ENCODE data around the gene TUBA4B.
A peak's percentile ranks its signal among the peaks of the same experiment; 100 is the strongest.

Gene TUBA4B

DNA sequence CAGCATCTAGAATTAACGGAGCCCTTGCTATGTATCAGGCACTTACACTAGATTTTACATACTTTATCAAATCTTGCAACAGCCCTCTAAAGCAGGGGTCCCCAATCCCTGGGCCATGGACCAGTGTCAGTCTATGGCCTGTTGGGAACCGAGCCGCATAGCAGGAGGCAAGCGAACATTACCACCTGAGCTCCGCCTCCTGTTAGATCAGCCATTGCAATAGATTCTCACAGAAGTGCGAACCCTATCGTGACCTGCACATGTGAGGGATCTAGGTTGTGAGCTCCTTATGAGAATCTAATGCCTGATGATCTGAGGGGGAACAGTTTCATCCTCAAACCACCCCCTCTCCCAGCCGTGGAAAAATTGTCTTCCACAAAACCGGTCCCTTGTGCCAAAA, 39.6 kb downstream of the TUBA4B start:
- H3K4me3 ChIP-seq (ENCODE audit: low read depth, low read length) = no peak overlapping the region
- no peak for DNase-seq (ENCODE audit: low read depth)
- TF ChIP-seq, protein P1, sequence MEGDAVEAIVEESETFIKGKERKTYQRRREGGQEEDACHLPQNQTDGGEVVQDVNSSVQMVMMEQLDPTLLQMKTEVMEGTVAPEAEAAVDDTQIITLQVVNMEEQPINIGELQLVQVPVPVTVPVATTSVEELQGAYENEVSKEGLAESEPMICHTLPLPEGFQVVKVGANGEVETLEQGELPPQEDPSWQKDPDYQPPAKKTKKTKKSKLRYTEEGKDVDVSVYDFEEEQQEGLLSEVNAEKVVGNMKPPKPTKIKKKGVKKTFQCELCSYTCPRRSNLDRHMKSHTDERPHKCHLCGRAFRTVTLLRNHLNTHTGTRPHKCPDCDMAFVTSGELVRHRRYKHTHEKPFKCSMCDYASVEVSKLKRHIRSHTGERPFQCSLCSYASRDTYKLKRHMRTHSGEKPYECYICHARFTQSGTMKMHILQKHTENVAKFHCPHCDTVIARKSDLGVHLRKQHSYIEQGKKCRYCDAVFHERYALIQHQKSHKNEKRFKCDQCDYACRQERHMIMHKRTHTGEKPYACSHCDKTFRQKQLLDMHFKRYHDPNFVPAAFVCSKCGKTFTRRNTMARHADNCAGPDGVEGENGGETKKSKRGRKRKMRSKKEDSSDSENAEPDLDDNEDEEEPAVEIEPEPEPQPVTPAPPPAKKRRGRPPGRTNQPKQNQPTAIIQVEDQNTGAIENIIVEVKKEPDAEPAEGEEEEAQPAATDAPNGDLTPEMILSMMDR (IDR thresholded peaks at IDR 0.05; ENCODE audit: insufficient read depth, low read depth, low read length, missing control alignments) = no peak

DNA sequence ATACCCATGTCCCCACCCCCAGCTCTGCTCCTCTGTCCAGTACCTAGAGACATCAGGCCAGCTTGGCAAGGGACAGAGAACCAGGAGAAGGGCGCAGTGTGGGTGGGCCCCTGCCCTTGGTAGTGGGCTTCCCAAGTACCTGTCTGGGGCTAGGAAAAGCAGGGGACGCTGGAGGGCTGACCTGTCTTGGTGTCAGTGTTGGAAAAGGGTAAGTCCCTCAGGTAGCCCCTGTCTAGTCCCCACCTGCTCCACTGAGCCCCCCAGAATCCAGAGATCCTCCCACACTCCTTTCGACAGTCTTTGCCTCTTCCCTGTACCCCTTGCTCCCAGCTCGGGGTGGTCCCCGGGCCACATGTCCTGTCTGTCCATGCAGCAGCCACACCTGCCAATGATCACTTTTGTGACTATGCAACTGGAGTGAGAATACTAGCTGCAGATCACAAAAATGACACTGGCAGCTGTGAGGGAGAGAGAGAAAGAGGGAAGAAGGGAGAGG, 40.7 kb downstream of the TUBA4B start:
- H3K4me3 ChIP-seq (ENCODE audit: low read depth, low read length) = no peak overlapping the region
- TF ChIP-seq, protein P1 (IDR thresholded peaks at IDR 0.05; ENCODE audit: insufficient read depth, low read depth, low read length, missing control alignments) = no peak
- no peak for DNase-seq (ENCODE audit: low read depth)

DNA sequence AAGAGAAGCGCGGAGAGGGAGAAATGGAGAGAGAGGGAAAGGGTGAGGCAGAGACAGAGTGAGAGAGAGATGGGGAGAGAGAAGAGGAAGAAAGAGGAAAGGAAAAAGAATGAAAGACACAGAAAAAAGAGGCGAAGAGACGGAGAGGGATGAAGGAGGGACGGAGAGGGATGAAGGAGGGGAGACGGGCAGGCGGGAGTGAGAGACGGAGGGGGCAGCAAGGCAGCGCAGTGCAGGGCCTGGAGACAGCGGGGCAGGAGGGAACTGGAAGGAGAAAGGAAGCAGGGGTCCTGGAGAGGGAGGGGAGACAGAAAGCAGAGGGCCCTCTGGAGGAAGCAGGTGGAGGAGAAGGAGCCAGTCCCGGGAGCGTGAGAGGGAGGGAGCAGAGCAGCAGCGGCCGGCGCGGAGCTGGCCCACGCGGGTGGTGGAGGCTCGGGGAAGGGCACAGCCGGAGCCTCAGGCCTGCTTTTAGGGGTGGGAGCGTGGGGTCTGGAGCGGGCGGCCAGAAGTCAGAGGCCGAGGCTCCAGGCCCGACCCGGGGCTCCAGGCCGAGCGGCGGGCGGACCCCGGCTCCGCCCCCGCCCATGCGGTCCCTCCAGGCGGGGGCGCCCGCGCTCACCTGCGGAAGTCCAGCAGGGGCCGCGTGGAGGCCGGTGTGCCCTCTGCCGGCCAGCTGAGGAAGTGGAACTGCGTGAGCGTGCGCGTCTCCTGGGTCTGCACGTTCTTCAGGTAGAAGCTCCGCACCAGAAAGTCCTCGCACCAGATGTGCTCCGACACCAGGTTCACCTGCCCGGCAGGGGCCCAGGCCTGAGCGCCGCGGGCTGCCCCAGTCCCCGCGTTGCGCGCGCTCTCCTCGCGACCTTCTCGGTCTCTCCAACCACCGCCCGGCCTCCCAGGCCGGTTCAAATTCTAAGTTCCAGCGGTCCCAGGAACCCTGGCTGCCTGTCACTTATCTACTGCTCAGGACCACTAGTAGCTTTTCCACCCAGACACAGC, 41.6 kb downstream of the TUBA4B start:
- peak overlapping the region; percentile 46 for H3K4me3 ChIP-seq (ENCODE audit: low read depth, low read length)
- TF ChIP-seq, protein P1 (IDR thresholded peaks at IDR 0.05; ENCODE audit: insufficient read depth, low read depth, low read length, missing control alignments) = peak; percentile 98
- peak; percentile 94 for DNase-seq (ENCODE audit: low read depth)

DNA sequence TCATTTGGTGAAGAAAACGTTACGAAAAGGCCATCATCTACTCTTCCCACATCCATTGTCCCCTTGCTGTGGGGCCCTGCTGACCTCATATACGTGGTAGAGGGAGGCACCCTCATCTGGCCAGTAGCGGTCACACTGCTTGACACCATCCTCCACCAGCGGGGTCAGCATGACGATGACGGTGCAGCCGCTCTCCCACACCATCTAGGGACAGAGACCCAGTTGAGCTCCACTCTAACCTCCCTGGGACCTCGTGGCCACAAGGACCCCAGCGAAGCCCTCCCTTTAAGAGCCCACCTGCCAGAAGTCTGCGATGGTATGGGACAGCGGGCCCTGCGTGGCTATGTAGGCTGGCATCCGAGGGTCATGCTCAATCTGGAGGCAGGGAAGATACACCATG, 43.1 kb downstream of the TUBA4B start:
- TF ChIP-seq, protein P1 (IDR thresholded peaks at IDR 0.05; ENCODE audit: insufficient read depth, low read depth, low read length, missing control alignments) = no peak
- no peak overlapping the region for H3K4me3 ChIP-seq (ENCODE audit: low read depth, low read length)
- DNase-seq (ENCODE audit: low read depth) = no peak

DNA sequence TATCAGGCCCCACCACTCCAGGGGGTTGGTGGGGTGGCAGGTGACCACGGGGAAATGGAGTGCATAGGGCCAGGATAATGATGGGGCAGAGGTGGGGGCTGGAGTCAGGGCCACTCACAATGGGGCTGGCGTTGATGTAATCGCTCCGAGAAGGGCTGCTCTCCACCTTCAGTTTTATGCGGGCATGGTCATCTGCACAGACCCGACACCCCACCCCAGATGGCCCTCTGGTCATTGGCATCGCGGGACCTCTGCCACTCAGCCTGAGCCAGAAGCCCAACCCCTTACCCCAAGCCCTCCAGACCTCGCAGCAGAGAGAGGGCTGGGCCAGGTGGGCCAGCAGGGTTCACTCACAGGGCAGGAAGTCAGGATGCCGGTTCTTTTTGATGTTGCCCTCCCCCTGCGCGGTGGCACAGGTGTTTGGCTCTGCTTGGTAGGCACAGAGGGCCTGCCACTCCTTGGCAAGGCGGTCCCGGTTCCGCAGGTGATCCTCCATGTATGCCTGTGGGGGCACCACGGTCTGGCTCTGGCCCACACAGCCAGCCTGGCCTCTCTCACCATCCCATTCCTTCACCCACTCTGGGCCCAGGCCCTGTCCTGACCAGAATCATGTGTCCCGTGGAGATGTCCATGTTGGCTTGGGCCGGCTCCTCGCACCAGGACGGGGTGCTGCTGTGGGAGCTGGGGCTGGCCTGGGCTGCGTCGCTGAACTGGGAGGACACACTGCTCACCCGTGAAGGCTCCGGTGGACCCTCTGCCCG, 43.8 kb downstream of the TUBA4B start:
- TF ChIP-seq, protein P1 (IDR thresholded peaks at IDR 0.05; ENCODE audit: insufficient read depth, low read depth, low read length, missing control alignments) = no peak
- DNase-seq (ENCODE audit: low read depth) = no peak
- no peak overlapping the region for H3K4me3 ChIP-seq (ENCODE audit: low read depth, low read length)

DNA sequence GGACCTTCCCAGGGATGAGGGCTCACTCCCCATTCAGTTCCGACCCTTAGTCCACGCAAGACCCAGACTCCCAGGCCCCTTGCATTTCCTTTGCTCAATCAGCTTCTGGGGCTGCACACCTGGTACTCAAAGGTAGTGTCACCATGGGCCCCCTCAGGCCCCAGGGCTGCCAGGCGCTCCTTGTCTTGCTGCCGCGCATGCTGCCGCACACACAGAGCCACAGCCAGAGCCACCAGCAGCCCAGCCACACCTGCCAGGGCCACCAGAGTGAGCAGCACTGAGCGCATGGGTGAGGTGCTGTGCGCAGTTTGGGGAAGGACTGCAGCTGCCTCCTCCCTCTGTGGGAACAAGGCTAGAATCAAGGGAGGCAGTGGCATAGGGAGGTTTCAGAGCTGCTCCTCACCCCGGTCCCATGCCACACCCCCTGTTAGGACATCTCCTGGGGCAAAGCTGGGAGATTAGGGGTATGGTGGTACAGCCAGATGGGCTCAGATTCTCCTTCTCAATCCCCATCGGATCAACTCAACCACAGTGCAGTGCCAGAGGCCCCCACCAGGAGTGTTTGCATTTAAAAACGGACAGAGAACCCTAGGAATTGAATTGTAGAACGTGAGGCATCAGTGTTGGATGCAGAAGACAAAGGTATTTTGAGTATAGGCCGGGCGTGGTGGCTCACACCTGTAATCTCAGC, 44.9 kb downstream of the TUBA4B start:
- no peak overlapping the region for H3K4me3 ChIP-seq (ENCODE audit: low read depth, low read length)
- TF ChIP-seq, protein P1 (IDR thresholded peaks at IDR 0.05; ENCODE audit: insufficient read depth, low read depth, low read length, missing control alignments) = peak; percentile 11
- no peak for DNase-seq (ENCODE audit: low read depth)
